Vagina (tissue), 2 donors: ENCODE data around the gene TMEM141. TPM values are rescaled to one million over a fixed set of nuclear protein-coding genes. Genes with fewer than 3 reads are reported as not detected.
"Not testable (repeated sequence)": the region's sequence is repeated elsewhere in the genome, so short reads cannot be mapped to it uniquely, and the experiment has no call there.

ENCODE experiments used
- DNase-seq, 2 donors: peaks; one replicate each; pipeline ENCODE4 v3.0.0-alpha.2; 2017; ENCODE audit errors: extremely low spot score in 2 of 2
- H3K27ac ChIP-seq: fragments of 200-600 bp; sonication (generic); one replicate; pipeline ENCODE4 v1.5.1; 2019
- H3K27me3 ChIP-seq: fragments of 200-600 bp; sonication (generic); one replicate; pipeline ENCODE4 v1.5.1; 2019
- H3K36me3 ChIP-seq, 2 donors: fragments of 200-600 bp; sonication (generic); one replicate each; pipeline ENCODE4 v1.5.1; 2017 to 2019
- H3K4me1 ChIP-seq: fragments of 200-600 bp; sonication (generic); one replicate; pipeline ENCODE4 v1.5.1; 2019
- H3K4me3 ChIP-seq, 2 donors: fragments of 200-600 bp; sonication (generic); 1 replicate in 1 of 2; 2 replicates in 1 of 2; pipeline ENCODE4 v1.5.1; 2016 to 2019
- H3K9me3 ChIP-seq: fragments of 200-600 bp; sonication (generic); one replicate; pipeline ENCODE4 v1.5.1; 2019
- CTCF ChIP-seq, 3 experiments: fragments of 450-650 bp in 2 of 3; fragments of 200-600 bp in 1 of 3; sonication (generic) in 1 of 3; IDR thresholded peaks; one replicate each; pipeline ENCODE4 v1.5.1; 2017 to 2019; ENCODE audit warnings: antibody characterized with exemption in 3 of 3, mild to moderate bottlenecking in 2 of 3, moderate library complexity in 2 of 3
- POLR2A ChIP-seq, 2 donors: fragments of 450-650 bp; IDR thresholded peaks; one replicate each; pipeline ENCODE4 v1.6.1; 2017; ENCODE audit warnings: antibody characterized with exemption in 2 of 2, mild to moderate bottlenecking in 2 of 2, moderate library complexity in 2 of 2
- POLR2AphosphoS5 ChIP-seq, 2 donors: sonication (generic); formaldehyde crosslinking; IDR thresholded peaks; one replicate each; pipeline ENCODE4 v1.9.0; 2017; ENCODE audit warnings: antibody characterized with exemption in 2 of 2, mild to moderate bottlenecking in 2 of 2, low read depth in 1 of 2; ENCODE audit not compliant: insufficient read depth in 1 of 2
- intact Hi-C: fragments of 100-400 bp; cut with DNase I; formaldehyde crosslinking; loops from one replicate; pipeline ENCODE4 v1.15.1; 2023
- total RNA-seq: library from RNA; depleted of rRNA; stranded (reverse); fragments of >200 nt; gene quantifications from one replicate; pipeline ENCODE4 v1.2.3, GENCODE V29; 2016

TMEM141 gene
- total RNA-seq, 1 donor from 2014 or later, result 64.1 TPM

GRCh38 chr9:136838314-136839228 is 47.4 kb downstream of the TMEM141 start:
- TF ChIP-seq POLR2A (IDR thresholded peaks at IDR 0.05), result no peak
- no peak for TF ChIP-seq POLR2AphosphoS5 (IDR thresholded peaks at IDR 0.05; ENCODE audit: insufficient read depth in 1 of 2, low read depth in 1 of 2)
- TF ChIP-seq CTCF (IDR thresholded peaks at IDR 0.05), result no peak
- peaks cover 7% of the 10 kb centered on the region for H3K27me3 ChIP-seq
- peaks cover 0 to 16% of the 10 kb centered on the region in 2 donors for H3K36me3 ChIP-seq
- H3K4me3 ChIP-seq, result no peak overlapping the region
- no peak for DNase-seq
- intact Hi-C loops, result no loop called here
- peaks cover 26% of the 10 kb centered on the region for H3K4me1 ChIP-seq
- H3K9me3 ChIP-seq, result no peaks in the 10 kb centered on the region
- no peak overlapping the region for H3K27ac ChIP-seq

- peaks cover 8% of the 10 kb centered on the region for H3K27me3 ChIP-seq
- no peak for TF ChIP-seq POLR2A (IDR thresholded peaks at IDR 0.05)
- no peak for TF ChIP-seq CTCF (IDR thresholded peaks at IDR 0.05)
- no peak for TF ChIP-seq POLR2AphosphoS5 (IDR thresholded peaks at IDR 0.05; ENCODE audit: insufficient read depth in 1 of 2, low read depth in 1 of 2)
- no peak overlapping the region for H3K27ac ChIP-seq
- peaks cover 34% of the 10 kb centered on the region for H3K4me1 ChIP-seq
- peaks cover 0 to 16% of the 10 kb centered on the region in 2 donors for H3K36me3 ChIP-seq
- no peaks in the 10 kb centered on the region for H3K9me3 ChIP-seq
- no peak overlapping the region for H3K4me3 ChIP-seq
- intact Hi-C loops, result no loop called here
- DNase-seq, result no peak
Measured at GRCh38 chr9:136839229-136840139, 48.3 kb downstream of the TMEM141 start.

- intact Hi-C loops, result no loop called here
- H3K9me3 ChIP-seq, result no peaks in the 10 kb centered on the region
- H3K27ac ChIP-seq, result no peak overlapping the region
- TF ChIP-seq POLR2AphosphoS5 (IDR thresholded peaks at IDR 0.05; ENCODE audit: insufficient read depth in 1 of 2, low read depth in 1 of 2) (no peak), POLR2A (IDR thresholded peaks at IDR 0.05) (no peak), CTCF (IDR thresholded peaks at IDR 0.05) (no peak)
- peaks cover 38% of the 10 kb centered on the region for H3K4me1 ChIP-seq
- H3K27me3 ChIP-seq, result peaks cover 10% of the 10 kb centered on the region
- DNase-seq, result no peak
- H3K4me3 ChIP-seq, result no peak overlapping the region
- peaks cover 0 to 16% of the 10 kb centered on the region in 2 donors for H3K36me3 ChIP-seq
Measured at GRCh38 chr9:136840140-136840876, 49.2 kb downstream of the TMEM141 start.

GRCh38 chr9:136840877-136841645 is 49.9 kb downstream of the TMEM141 start:
- no peak for DNase-seq
- no peak overlapping the region for H3K27ac ChIP-seq
- no peaks in the 10 kb centered on the region for H3K9me3 ChIP-seq
- H3K4me1 ChIP-seq, result peaks cover 44% of the 10 kb centered on the region
- no peak for TF ChIP-seq CTCF (IDR thresholded peaks at IDR 0.05)
- TF ChIP-seq POLR2AphosphoS5 (IDR thresholded peaks at IDR 0.05; ENCODE audit: insufficient read depth in 1 of 2, low read depth in 1 of 2), result no peak
- H3K27me3 ChIP-seq, result peaks cover 17% of the 10 kb centered on the region
- H3K4me3 ChIP-seq, result no peak overlapping the region
- peaks cover 0 to 16% of the 10 kb centered on the region in 2 donors for H3K36me3 ChIP-seq
- intact Hi-C loops, result no loop called here

GRCh38 chr9:136841646-136842379 is 50.7 kb downstream of the TMEM141 start:
- intact Hi-C loops, H3K9me3 ChIP-seq, H3K27ac ChIP-seq, DNase-seq: not testable (repeated sequence)
- H3K4me3 ChIP-seq, result peak overlapping the region; percentile 40 to 56
- peaks cover 49% of the 10 kb centered on the region for H3K4me1 ChIP-seq
- peaks cover 0 to 16% of the 10 kb centered on the region in 2 donors for H3K36me3 ChIP-seq
- H3K27me3 ChIP-seq, result peaks cover 21% of the 10 kb centered on the region
